MM.1S (cell line): ENCODE measurements around the gene FRMPD2.

Source experiments
- CTCF ChIP-seq: fragments of 300-600 bp; sonication (generic); IDR thresholded peaks from 2 replicates; pipeline ENCODE4 v1.5.1; 2016; ENCODE audit warnings: antibody characterized with exemption, low read length, mixed read lengths
- EZH2 ChIP-seq: fragments of 300-600 bp; sonication (generic); optimal IDR thresholded peaks from 2 replicates; pipeline ENCODE3; 2017; ENCODE audit warnings: low read depth, mild to moderate bottlenecking, antibody characterized with exemption, low read length, mixed read lengths
- EZH2phosphoT487 ChIP-seq: fragments of 300-600 bp; sonication (generic); IDR thresholded peaks from 2 replicates; pipeline ENCODE4 v1.6.1; 2018; ENCODE audit warnings: antibody characterized with exemption, low read length

GRCh38 chr10:48277093-48277492 lies 2.6 kb upstream of the FRMPD2 start:
- TF ChIP-seq CTCF, result no peak
- TF ChIP-seq EZH2, result no peak
- TF ChIP-seq EZH2phosphoT487, result no peak
